HG03354 (cell line): Measurements from ENCODE around the gene UNC5B.

ENCODE experiments used
- ATAC-seq: cut with Tn5 transposase; IDR thresholded peaks from one replicate; pipeline ENCODE4 v1.9.1; 2021; ENCODE audit warnings: mild to moderate bottlenecking; ENCODE audit not compliant: unreplicated experiment, poor library complexity, severe bottlenecking

UNC5B gene

DNA sequence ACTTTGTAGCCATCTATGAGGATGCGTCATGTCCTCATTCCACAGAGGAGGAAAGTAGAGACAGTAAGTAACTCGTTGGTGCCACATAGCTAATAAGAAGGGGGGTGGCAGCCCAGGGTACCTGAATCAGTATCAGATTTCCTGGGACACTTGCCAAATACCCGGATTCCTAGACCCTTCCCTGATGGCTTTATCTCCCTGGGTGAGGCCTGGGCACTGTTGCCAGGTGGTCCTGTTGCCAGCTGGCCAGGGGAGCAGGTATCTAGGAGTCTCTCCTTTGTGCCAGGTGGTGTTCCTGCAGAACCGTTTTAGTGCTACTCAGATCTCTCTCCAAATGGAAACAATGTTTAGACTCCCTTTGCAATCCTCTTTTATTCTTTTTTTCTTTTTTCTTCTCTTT lies 119.4 kb downstream of the UNC5B start:
- ATAC-seq = no peak

DNA sequence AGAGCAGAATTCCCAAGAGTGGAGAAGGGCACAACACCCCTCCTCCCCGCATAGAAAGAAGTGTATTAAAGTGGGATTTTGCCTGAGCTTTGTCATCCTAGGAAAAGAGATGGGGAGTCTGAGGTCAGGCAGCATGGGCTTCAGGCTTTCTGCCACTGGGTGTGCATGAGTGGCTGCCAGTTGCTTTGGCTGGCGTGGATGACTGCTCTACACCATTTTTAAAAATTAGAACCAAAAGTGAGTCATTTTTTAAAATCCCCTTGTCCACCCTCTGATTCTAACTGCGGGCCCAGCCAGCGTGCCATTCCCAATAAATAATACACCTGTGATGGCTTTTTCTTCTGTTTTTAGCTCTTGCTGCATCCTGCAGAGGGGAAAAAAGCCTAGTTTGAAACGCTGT lies 120.1 kb downstream of the UNC5B start:
- no peak for ATAC-seq

DNA sequence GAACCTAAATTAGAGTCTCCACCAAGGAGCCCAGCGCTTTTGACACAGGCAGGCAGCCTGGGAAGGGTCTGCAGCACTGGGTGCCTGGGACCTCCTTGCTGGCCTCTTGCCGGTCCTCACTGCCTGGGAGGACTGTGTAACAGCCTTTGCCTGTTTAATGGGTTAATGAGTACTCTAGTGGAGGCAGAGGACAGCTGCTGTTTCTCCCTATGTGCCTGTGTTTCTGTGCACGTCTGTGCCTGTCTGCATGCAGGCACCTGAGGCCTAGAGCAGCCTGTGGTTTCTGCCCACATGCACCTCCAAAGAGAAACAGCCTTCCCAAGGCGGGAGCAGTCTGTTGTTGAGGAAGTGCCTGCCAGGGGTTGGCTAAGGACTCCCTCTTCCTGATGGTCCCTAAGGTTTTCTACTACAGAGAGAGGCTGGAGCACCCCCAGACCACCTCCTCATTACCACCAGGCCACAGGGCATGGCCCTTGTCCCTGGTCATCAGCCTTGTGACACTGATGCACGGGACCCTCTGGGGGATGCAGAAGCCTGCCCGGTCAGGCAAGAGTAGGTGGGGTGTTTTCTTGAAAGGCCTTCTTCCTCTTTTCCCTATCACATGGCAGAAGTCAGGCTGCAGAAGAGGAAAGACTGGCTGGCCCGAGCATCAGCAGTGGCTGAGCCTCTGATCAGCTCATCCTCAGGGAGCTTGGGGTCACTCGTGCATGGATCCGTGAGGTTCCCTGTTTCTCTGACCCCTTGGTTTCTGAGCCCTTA lies 120.9 kb downstream of the UNC5B start:
- ATAC-seq = no peak

DNA sequence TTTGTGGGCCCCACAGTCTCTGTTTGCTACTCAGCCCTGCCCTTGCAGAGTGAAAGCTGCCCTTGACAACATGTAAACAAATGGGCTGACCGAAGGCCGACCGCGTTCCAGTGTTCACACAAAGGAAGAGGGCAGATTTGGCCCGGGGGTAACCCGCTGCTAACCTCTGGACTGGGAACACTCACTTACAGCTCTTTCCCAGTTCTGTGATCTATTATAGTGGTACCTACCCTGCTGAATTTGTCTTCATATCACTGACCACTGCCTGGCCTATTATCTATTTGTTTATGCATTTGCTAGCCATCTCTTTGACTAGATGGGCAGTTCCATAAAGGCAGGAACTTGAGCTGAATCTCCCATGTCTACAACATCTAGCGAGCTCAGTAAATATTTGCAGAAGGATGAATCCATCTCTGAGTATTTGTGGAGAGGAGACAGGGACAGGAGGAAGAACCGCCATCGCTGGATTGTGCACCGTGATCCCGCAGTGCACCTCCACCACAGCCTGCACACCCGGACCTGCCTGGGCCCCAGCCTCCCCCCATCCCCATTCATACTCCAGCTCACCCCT lies 121.9 kb downstream of the UNC5B start:
- ATAC-seq = no peak

DNA sequence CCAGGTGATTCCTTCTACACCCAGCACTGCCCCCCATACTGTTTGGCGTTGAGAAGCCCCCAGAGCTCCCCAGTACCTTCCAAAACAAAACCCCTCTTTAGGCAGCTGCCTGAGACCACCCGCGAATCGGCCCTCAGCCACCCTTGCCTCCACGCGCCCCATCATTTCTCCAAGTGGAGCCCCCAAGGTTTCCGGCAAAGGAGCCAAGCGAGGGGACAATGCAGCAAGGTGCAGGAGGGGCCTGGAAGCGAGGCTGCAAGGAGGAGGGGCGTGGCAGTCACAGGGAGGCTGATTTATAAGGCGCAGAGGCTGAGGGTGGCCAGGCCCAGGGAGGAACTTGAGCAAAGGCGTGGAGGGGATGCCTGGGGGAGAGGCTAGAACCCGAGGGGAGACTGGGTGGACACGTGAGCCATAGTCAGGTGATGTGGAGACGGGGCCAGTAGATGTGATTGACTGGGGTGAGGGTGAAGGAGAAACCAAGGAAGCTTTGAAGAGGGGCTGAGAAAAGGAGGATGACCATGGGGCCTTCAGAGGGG lies 122.9 kb downstream of the UNC5B start:
- no peak for ATAC-seq

DNA sequence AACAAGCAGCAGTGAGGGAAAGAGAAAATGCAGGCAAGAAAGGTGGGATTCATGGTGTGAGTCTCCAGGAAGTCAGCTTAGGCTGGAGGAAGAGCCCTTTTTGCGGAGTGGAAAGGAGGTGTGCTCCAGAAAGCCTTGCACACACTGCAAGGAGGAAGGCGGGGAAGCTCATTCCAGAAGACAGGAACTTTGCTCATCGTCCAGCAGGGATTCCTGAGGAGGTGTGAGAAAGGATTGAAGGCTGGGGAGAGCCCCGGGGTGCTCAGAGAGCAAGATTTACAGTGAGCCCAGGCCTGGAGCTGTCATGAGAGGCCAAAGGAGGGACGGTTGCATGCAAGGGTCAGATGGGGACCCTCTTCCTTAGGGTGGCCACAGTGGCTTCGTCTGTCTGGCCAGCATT lies 124.3 kb downstream of the UNC5B start:
- no peak for ATAC-seq

DNA sequence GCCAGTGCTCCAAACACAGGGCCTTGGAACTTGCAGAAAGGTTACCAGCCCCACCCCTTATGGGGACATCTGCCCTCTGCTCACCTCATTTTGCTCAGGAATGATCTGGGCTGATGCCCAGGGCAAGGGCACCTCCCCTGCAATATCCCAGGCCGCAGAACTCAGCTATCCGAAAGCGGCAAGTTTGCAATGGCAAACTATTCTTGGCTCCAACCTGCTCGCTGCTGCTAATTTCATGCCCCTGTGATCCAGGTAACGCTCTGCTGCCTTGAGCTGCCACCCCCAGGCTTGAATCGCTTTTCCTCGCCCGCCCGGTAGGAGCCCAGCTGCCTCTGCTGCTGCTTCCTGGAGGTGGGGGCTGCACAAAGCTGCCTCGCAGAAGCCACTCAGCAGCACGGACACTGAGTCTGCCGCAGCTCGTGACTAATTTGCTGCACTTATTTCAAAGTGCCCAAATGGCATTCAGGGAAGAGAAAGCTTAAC lies 124.9 kb downstream of the UNC5B start:
- ATAC-seq = no peak

DNA sequence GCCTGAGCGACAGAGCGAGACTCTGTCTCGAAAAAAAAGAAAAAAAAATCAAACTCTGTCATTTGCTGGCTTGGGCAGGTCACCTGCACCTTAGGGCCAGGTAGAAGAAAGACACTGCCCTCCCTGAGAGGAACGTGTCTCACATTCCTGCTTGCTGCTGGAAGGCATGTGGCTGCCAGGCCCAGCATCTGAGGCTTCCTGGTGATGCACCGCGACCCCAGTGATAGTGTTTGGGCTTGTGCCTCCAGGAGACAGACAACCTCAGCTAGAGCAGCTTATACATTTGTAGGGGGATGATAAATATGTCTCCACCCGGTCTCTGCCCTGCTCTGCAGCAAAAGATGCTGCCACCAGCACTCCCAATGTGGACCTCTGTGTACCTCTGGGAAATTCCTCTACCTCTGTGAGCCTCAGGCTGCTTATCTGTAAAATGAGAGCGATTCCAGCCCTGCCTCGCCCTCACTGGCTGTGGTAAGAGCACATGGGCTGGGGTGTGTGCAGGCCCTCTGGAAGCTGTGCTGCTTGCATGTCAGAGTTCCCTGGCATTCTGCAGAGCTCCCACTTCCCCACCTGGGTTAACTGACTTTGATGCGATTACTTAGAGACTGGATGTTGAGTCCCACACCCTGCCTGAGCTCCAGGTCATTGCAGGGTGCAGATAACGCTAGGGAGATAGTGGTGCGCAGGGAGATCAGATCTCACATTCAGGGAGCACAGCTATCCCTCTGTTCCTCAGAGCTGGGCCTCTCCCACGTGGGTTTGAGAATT lies 126.5 kb downstream of the UNC5B start:
- no peak for ATAC-seq

DNA sequence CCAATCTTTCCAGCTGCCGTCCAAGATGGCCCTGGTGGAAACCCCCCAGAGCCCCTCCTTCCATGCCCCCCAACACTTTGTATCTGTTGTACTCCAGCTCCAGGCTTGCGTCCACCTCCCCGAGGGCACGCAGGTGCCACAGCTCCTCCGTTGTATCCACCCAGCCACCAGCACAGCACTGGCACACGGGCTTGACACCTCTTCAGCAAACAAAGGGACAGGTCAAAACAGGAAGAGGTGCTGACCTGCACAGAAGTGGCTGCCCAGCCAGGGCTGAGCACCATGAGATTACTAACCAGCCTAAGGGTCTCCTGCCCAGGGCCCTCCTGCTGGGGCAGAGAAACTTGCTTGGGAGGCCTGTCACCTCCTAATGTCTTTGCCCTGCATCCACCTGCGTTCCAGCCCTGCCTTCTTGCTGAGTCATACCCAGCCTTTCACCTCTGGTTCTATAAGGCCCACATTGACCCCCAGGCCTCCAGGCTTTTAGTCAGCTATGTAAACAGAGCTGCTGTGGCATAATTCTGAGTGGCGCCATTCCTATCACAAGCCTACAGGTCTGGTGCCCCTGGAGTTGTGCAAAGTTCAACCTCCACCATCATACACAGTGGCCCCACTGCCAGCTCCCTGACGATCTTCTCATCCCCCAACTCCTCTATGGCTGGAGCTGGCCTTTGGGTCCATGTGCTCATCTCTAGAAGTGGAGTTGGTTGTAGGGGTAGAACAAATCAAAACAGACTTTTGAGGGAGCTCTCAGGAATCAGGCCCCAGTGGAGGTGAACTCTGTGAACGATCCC lies 127.6 kb downstream of the UNC5B start:
- ATAC-seq = no peak

DNA sequence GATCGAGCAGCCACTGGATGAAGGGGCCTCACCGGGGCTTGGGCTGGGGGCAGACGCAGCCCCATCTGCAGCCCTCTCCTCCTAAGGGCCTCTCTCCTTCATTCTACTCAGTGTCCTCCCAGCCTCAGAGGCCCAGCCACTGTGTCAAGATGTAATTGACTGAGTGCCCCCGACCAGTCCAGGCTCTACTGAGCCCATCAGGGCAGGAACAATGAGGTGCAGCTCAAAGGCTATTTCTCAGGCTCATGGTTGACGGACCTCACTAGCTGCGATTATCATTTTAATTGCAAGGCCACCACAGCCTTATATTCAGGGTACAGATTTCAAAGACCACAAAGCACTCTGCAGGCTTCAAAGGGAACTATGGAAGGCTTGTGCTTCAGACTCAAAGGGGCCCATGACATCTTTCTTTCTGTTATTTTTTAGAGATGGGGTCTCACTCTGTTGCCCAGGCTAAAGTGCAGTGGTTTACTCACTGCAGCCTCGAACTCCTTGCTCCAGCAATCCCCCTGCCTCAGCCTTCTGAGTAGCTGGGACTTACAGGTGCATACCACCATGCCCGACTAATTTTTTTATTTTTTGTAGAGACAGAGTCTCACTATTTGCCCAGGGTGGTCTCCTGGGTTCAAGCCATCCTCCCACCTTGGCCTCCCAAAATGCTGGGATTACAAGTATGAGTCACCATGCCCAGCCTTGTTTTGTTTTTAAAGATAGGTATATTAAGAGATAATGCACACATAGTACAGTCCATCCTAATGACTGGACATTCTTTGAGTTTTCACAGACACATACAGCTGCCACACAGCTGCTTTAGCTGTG lies 130.4 kb downstream of the UNC5B start:
- no peak for ATAC-seq

DNA sequence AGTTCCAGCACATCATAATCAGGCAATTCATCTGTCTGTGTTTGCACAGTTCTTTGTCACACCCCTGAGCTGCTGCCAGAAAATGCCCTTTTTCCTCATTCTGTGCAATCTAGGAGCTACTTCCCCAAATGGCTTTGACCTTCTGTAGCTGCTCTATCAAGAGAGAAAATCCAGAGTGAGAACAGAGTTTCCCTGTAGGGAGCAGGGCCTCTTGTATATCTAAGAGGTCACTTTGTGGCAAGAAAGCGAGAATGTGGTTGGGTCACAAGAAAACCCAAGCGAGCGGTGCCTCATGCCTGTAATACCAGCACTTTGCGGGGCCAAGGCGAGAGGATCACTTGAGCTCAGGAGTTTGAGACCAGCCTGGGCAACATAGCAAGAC lies 131.0 kb downstream of the UNC5B start:
- ATAC-seq = no peak

DNA sequence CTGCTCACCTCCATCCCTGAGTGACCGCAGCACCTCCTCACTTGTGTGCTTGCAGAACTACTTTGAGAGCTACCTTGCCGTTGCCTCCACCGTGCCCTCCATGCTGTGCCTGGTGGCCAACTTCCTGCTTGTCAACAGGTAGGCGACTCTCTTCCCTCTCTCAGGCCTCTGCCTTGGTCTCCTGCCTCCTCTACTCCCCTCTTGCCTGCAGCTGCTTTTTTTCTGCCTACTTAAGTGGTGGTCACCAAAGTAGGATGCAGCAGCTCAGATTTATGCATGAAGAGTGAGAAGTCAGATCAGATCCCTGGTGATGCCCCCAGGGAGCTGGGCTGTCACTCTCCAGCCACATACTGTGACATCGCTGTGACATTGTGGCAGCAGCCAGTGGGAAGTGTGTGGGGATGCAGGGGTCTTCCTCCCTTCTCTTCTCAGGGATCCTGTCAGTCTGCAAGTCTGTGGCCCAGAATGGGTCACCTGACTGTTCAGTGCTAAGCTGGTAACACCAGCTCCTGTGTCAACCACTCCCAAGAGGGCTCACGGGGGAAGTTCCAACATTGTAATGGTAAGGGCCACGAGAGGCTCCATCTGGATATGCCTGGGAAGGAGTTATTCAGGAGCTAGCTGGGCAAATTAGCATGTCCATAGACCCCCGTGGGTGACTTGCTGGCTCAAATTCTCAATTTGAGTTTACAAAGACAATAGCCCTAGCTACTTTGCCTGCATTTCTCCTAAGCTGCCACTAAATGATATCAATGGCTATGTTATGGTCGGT lies 132.0 kb downstream of the UNC5B start:
- no peak for ATAC-seq

DNA sequence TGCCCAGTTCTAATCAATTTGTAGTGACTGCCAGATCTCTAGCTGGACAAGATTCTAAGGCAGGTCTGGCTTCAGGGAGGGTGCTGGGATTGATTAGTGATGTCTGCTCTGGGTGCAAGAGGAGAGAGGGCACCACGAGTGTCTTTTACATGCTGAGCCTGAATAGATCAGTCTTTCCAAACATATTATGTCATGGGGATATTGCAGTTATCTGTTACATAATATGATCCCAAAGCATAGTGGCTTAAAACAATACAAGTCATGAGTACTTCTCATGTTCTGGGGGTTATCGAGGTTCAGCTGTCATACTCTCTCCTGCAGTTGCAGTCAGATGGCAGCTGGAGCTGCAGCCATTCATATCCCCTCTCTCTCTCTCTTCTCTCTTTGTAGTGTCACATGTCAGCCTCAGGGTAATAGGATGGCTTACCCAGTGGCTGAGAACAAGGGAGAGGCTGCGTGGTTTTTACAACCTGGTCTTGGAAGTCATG lies 132.7 kb downstream of the UNC5B start:
- ATAC-seq = no peak

DNA sequence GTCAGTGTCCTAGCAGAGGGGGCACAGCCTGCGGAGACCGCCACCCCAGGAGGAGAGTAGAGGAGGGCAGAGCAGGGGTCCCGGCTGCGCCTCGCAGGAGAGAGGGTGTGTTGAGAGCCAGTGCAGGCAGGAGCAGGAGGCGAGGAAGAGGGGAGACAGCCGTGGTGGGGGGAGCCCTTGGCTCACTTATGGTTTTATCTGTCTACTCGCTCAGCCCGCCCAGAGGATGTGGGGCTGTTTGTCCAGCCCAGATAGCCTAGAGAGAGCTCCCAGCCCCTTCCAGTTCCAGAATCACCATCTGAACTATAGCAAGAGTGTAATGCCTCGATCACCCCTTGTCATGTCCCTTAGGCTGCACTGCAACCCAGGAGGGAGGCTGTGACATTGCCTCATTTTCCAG lies 133.3 kb downstream of the UNC5B start:
- ATAC-seq = no peak

DNA sequence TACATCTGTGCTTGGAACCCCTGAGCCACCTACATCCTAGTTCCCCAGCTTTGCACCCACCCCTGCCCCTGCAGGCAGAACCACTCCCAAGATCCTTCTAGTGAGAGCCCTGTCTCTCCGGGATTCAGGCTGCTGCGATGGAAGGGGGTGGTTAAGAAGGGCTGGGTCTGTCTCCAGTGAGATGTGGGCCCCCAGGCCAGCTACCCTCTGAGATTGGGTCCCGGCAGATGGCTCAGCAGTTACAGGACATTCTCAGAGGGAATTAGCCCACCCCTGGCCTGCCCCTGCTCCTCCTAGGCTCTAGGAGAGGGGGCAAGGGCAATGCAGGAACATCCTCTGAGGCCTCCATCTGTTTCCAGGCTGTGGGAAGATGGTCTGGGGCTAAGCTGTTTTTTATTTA lies 134.4 kb downstream of the UNC5B start:
- no peak for ATAC-seq

DNA sequence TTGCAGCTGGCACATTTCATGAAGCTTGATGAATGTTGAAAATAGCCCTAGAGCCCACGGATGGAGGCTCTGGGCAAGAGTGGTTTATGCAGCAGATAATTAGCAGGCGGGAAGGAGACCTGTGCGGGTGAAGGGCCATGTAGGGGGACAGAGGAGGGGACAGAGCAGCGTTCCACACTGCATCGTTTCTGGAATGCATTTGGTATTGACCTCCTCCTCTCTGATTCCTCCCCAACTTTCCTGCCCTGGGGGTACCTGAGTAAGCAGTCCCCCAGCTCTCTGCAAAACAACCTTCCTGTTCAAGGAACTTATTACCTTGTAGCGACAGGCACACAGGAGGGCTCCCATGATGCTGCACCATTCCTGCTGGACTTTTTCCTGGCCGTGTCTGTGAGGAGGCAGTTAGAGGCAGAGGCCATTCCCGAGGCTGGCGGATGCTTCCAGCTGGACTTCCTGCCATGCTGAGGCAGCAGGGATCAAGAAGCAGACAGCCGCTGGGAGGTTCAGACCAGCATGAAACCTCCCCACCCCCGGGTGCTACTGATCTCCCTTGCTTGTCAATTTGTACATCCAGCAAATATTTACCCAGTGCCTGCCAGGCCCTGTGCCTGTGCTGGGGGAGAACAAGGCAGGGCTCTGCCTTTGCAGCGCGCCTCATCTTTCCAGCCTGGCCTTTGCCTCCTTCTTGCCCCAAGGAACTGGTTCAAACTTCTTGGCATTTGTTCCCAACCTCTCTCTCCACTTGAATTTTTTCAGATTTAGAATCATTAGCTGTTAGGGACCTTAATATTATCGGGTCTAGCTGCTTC lies 135.4 kb downstream of the UNC5B start:
- ATAC-seq = no peak

DNA sequence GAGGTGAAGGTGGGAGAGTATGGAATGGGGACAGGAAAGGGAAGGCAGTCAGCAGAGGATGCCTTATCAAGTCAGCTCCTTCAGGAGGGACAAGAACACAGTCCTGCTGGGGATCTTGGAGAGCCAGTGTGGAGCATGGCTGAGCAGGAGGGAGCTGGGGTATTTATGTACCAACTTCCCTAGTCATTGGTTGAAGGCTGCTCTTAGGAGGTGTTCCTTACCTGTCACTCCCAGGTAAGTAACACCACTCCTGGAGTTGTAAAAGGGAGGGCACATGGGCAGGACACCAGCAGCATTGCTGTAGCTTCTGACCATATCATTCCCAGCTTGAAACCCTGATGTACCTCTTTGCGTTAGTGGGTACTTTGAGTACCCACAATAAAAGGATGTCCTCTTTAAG lies 136.5 kb downstream of the UNC5B start:
- no peak for ATAC-seq
